HepG2 (cell line): ENCODE data around the gene MTCH2. TPM values are rescaled to one million over a fixed set of nuclear protein-coding genes. Genes with fewer than 3 reads are reported as not detected.

Experiments
- ATAD3A ChIP-seq: sonication (generic); formaldehyde crosslinking; IDR thresholded peaks from 2 replicates; pipeline ENCODE4 v1.4.0; 2020; ENCODE audit warnings: missing genetic modification reagents
- ELF1 ChIP-seq: sonication (generic); formaldehyde crosslinking; IDR thresholded peaks from 2 replicates; pipeline ENCODE4 v1.4.0; 2020; ENCODE audit warnings: missing genetic modification reagents
- FOXP1 ChIP-seq, 2 experiments: fragments of 450-650 bp in 1 of 2; IDR thresholded peaks; 2 replicates each; pipeline ENCODE4 v1.6.1; 2017 to 2018; ENCODE audit warnings: antibody characterized with exemption in 1 of 2
- KAT7 ChIP-seq: IDR thresholded peaks from 2 replicates; pipeline ENCODE4 v1.6.1; 2018; ENCODE audit warnings: borderline replicate concordance, missing compliant biosample characterization
- KAT8 ChIP-seq: IDR thresholded peaks from 2 replicates; pipeline ENCODE4 v1.6.1; 2016; ENCODE audit warnings: missing genetic modification reagents, missing compliant biosample characterization
- MAFK ChIP-seq, 2 experiments: IDR thresholded peaks in 1 of 2; conservative IDR thresholded peaks in 1 of 2; 2 replicates each; pipeline ENCODE4 v1.6.1; 2011; ENCODE audit warnings: improper control_type of control experiment in 2 of 2, low read length in 2 of 2
- MED13 ChIP-seq: sonication (generic); formaldehyde crosslinking; IDR thresholded peaks from 2 replicates; pipeline ENCODE4 v1.5.0; 2020; ENCODE audit warnings: missing genetic modification reagents
- MTA1 ChIP-seq: sonication (generic); formaldehyde crosslinking; IDR thresholded peaks from 2 replicates; pipeline ENCODE4 v1.4.0; 2020; ENCODE audit warnings: missing genetic modification reagents, mild to moderate bottlenecking, borderline replicate concordance
- POGK ChIP-seq: sonication (generic); formaldehyde crosslinking; conservative IDR thresholded peaks from 2 replicates; pipeline ENCODE4 v1.8.0; 2022; ENCODE audit warnings: mild to moderate bottlenecking, moderate library complexity, missing genetic modification reagents
- U2AF1 ChIP-seq: fragments of 200-400 bp; formaldehyde crosslinking; optimal IDR thresholded peaks from 2 replicates; pipeline ENCODE3; 2017; ENCODE audit warnings: mild to moderate bottlenecking, low read depth, low read length
- YY1 ChIP-seq: IDR thresholded peaks from 2 replicates; pipeline ENCODE4 v1.6.1; 2011; ENCODE audit warnings: low read length, low read depth, moderate library complexity, mild to moderate bottlenecking; ENCODE audit not compliant: insufficient read depth, insufficient replicate concordance
- ZNF263 ChIP-seq: sonication (generic); formaldehyde crosslinking; IDR thresholded peaks from 2 replicates; pipeline ENCODE4 v1.4.0; 2020; ENCODE audit warnings: missing genetic modification reagents
- ZNF282 ChIP-seq: fragments of 450-650 bp; IDR thresholded peaks from 2 replicates; pipeline ENCODE4 v1.6.1; 2018; ENCODE audit not compliant: partially characterized antibody
- ZNF33B ChIP-seq: sonication (generic); formaldehyde crosslinking; IDR thresholded peaks from 2 replicates; pipeline ENCODE4 v1.5.1; 2020; ENCODE audit warnings: mild to moderate bottlenecking, missing genetic modification reagents
- ZNF503 ChIP-seq: sonication (generic); formaldehyde crosslinking; IDR thresholded peaks from 2 replicates; pipeline ENCODE4 v1.4.0; 2020; ENCODE audit warnings: missing genetic modification reagents
- ZNF597 ChIP-seq: sonication (generic); formaldehyde crosslinking; IDR thresholded peaks from 2 replicates; pipeline ENCODE4 v1.5.0; 2020; ENCODE audit warnings: missing genetic modification reagents
- ZNF619 ChIP-seq: sonication (generic); formaldehyde crosslinking; IDR thresholded peaks from 2 replicates; pipeline ENCODE4 v1.4.0; 2020; ENCODE audit warnings: mild to moderate bottlenecking, missing genetic modification reagents
- ZNF678 ChIP-seq: sonication (generic); formaldehyde crosslinking; IDR thresholded peaks from 2 replicates; pipeline ENCODE4 v1.4.0; 2020; ENCODE audit warnings: mild to moderate bottlenecking, missing genetic modification reagents
- ZNF788 ChIP-seq: sonication (generic); formaldehyde crosslinking; IDR thresholded peaks from 2 replicates; pipeline ENCODE4 v1.5.0; 2020; ENCODE audit warnings: mild to moderate bottlenecking, missing genetic modification reagents, borderline replicate concordance
- polyA plus RNA-seq, 8 experiments: library from polyadenylated mRNA; depleted of rRNA in 3 of 8; stranded (reverse) in 7 of 8; unstranded in 1 of 8; fragments of >200 nt; fragmentation: Illumina TruSeq in 4 of 8; extraction: Trizol in 4 of 8; gene quantifications; 2 replicates each; pipeline versions ENCODE4 v1.2.1 to v1.2.3, GENCODE V29; 2011 to 2016; ENCODE audit warnings: low read depth in 4 of 8, missing spikeins in 1 of 8, mixed read lengths in 1 of 8; ENCODE audit not compliant: insufficient read depth in 1 of 8
- total RNA-seq, 5 experiments: library from RNA; depleted of rRNA; stranded (reverse); fragments of >200 nt; fragmentation: Illumina TruSeq; extraction: Trizol; gene quantifications; 2 replicates each; pipeline ENCODE4 v1.2.3, GENCODE V29; 2016; ENCODE audit warnings: low read depth in 1 of 5
- TF ChIP-seq, protein P1 (sequence below): sonication (generic); formaldehyde crosslinking; IDR thresholded peaks from 2 replicates; pipeline ENCODE4 v1.5.0; 2020; ENCODE audit warnings: missing genetic modification reagents
- TF ChIP-seq, protein P2 (sequence below), 2 experiments: fragments of 450-650 bp in 1 of 2; sonication (generic) in 1 of 2; formaldehyde crosslinking; IDR thresholded peaks; 2 replicates each; pipeline versions ENCODE4 v1.5.0 to v1.8.0; 2020 to 2022; ENCODE audit warnings: mild to moderate bottlenecking in 1 of 2, missing genetic modification reagents in 1 of 2
- TF ChIP-seq, protein P3 (sequence below): sonication (generic); formaldehyde crosslinking; IDR thresholded peaks from 2 replicates; pipeline ENCODE4 v1.4.0; 2020; ENCODE audit warnings: missing genetic modification reagents, borderline replicate concordance

MTCH2 gene
- total and polyA plus RNA-seq, 2 of the 13 experiments (the other 11 are each of a cell fraction or from before 2014, with no cell fraction given): 112 to 272 TPM

- TF ChIP-seq KAT8 (CRISPR knock-in tag): no peak
- TF ChIP-seq MAFK (conservative IDR thresholded peaks at IDR 0.05 in 1 of 2, IDR thresholded peaks at IDR 0.05 in 1 of 2; ENCODE audit: low read length in 2 of 2): no peak
- TF ChIP-seq ZNF33B (CRISPR knock-in tag): no peak
- TF ChIP-seq, protein P1, sequence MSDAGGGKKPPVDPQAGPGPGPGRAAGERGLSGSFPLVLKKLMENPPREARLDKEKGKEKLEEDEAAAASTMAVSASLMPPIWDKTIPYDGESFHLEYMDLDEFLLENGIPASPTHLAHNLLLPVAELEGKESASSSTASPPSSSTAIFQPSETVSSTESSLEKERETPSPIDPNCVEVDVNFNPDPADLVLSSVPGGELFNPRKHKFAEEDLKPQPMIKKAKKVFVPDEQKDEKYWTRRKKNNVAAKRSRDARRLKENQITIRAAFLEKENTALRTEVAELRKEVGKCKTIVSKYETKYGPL (CRISPR knock-in tag): no peak
- TF ChIP-seq, protein P2, sequence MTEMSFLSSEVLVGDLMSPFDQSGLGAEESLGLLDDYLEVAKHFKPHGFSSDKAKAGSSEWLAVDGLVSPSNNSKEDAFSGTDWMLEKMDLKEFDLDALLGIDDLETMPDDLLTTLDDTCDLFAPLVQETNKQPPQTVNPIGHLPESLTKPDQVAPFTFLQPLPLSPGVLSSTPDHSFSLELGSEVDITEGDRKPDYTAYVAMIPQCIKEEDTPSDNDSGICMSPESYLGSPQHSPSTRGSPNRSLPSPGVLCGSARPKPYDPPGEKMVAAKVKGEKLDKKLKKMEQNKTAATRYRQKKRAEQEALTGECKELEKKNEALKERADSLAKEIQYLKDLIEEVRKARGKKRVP (CRISPR knock-in tag; IDR thresholded peaks at IDR 0.05): no peak
- no peak for TF ChIP-seq ZNF619 (CRISPR knock-in tag)
- TF ChIP-seq, protein P3, sequence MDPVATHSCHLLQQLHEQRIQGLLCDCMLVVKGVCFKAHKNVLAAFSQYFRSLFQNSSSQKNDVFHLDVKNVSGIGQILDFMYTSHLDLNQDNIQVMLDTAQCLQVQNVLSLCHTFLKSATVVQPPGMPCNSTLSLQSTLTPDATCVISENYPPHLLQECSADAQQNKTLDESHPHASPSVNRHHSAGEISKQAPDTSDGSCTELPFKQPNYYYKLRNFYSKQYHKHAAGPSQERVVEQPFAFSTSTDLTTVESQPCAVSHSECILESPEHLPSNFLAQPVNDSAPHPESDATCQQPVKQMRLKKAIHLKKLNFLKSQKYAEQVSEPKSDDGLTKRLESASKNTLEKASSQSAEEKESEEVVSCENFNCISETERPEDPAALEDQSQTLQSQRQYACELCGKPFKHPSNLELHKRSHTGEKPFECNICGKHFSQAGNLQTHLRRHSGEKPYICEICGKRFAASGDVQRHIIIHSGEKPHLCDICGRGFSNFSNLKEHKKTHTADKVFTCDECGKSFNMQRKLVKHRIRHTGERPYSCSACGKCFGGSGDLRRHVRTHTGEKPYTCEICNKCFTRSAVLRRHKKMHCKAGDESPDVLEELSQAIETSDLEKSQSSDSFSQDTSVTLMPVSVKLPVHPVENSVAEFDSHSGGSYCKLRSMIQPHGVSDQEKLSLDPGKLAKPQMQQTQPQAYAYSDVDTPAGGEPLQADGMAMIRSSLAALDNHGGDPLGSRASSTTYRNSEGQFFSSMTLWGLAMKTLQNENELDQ (CRISPR knock-in tag): no peak
- peak; percentile 58; the same call in 1 of the 2 replicates for TF ChIP-seq ZNF788
- no peak for TF ChIP-seq U2AF1
- TF ChIP-seq ELF1 (CRISPR knock-in tag): no peak
- no peak for TF ChIP-seq ZNF597 (CRISPR knock-in tag)
- no peak for TF ChIP-seq KAT7
- 0 out of 2 replicates have a peak, but pooled peaks have one; percentile 40 for TF ChIP-seq POGK (CRISPR knock-in tag)
- no peak for TF ChIP-seq YY1
- peak; percentile 74 for TF ChIP-seq ZNF263
- no peak for TF ChIP-seq ZNF503 (CRISPR knock-in tag)
- TF ChIP-seq MTA1: peak; percentile 81; the same call in 1 of the 2 replicates
- no peak for TF ChIP-seq ZNF678 (CRISPR knock-in tag)
- TF ChIP-seq ZNF282: no peak
- no peak for TF ChIP-seq MED13 (CRISPR knock-in tag)
- no peak for TF ChIP-seq ATAD3A (CRISPR knock-in tag)
- no peak for TF ChIP-seq FOXP1 (IDR thresholded peaks at IDR 0.05)
- TF ChIP-seq FOXP1 (CRISPR knock-in tag; IDR thresholded peaks at IDR 0.05): no peak
Measured at GRCh38 chr11:47587723-47588326, 54.5 kb downstream of the MTCH2 start (continued).
